ENCODE results near the gene ALAD.
A peak's percentile ranks its signal among the peaks of the same experiment; 100 is the strongest.

ALAD gene

DNA sequence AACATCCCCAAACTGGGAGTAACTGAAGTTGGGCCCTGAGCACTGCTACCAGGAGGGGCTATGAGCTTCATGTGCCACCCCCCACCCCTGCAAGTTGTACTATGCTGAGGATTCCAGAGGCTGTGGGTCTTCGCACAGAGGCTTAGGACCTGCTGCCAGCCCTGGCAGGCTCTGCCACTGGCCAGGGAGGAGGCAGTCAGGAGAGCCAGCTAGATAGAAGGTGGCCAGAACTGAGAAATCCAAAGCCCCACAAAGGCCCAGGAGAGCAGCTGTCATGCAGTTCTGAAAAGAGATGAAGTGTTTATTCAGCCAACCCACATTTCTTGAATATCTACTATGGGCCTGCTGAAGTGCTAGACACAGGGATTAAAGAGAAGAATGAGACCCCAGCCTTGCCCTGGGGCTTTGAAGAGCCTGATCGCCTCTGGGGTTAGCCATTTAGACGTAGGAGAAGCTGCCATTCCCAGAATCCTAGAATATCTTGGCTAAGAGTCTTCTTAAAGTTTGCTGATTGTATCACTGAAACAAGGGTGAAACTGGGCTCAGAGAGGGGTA is 1.4 kb downstream of the ALAD start:
- TF ChIP-seq EZH2phosphoT487 (conservative IDR thresholded peaks at IDR 0.05; ENCODE audit: low read length): no peak
- TF ChIP-seq, protein P1, sequence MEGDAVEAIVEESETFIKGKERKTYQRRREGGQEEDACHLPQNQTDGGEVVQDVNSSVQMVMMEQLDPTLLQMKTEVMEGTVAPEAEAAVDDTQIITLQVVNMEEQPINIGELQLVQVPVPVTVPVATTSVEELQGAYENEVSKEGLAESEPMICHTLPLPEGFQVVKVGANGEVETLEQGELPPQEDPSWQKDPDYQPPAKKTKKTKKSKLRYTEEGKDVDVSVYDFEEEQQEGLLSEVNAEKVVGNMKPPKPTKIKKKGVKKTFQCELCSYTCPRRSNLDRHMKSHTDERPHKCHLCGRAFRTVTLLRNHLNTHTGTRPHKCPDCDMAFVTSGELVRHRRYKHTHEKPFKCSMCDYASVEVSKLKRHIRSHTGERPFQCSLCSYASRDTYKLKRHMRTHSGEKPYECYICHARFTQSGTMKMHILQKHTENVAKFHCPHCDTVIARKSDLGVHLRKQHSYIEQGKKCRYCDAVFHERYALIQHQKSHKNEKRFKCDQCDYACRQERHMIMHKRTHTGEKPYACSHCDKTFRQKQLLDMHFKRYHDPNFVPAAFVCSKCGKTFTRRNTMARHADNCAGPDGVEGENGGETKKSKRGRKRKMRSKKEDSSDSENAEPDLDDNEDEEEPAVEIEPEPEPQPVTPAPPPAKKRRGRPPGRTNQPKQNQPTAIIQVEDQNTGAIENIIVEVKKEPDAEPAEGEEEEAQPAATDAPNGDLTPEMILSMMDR (IDR thresholded peaks at IDR 0.05; ENCODE audit: insufficient read depth, low read length, poor library complexity, severe bottlenecking): no peak
- H3K9ac ChIP-seq (ENCODE audit: low read length): no peak overlapping the region
- peak overlapping the region; percentile 84 for H3K4me2 ChIP-seq (ENCODE audit: low read depth, low read length, poor library complexity, severe bottlenecking)
- no peaks in the 10 kb centered on the region for H4K20me1 ChIP-seq (ENCODE audit: low read depth, low read length)
- H3K36me3 ChIP-seq (ENCODE audit: low read length): no peaks in the 10 kb centered on the region
- H3K27me3 ChIP-seq (ENCODE audit: low read length): no peaks in the 10 kb centered on the region
- H3K4me3 ChIP-seq (ENCODE audit: insufficient read depth, low read length, poor library complexity, severe bottlenecking): no peak overlapping the region
- peaks cover 8% of the 10 kb centered on the region; the same call in 1 of the 2 replicates for H3K79me2 ChIP-seq (ENCODE audit: insufficient read depth, low read length)
- H3F3A ChIP-seq (ENCODE audit: insufficient read depth): no peaks in the 10 kb centered on the region
- no peaks in the 10 kb centered on the region for H3K9me3 ChIP-seq (ENCODE audit: insufficient read depth, low read length)
- H2AFZ ChIP-seq (ENCODE audit: low read depth, low read length, severe bottlenecking): no peak overlapping the region
- H3K27ac ChIP-seq (ENCODE audit: low read depth, low read length): no peak overlapping the region
- H3K9me2 ChIP-seq (replicated peaks; ENCODE audit: insufficient read depth, low read length): no peaks in the 10 kb centered on the region

DNA sequence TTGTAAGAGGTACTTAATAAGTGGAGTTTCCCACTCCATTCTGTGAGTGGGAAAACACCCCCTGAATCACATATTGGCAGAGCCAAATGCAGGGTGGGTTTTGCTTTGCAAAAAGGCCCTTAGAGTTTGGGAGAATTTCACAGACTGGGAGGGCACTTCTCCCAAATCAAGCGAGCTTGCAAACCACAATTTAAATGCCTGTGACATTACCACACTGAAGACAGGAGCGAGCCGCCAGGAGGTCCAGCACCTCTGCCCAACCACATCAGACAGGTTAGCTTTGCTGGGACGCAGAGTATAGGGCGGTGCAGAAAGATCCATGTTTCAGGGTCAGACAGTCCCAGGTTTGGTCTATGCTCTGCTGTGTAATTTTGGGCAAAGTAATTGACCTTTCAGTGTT is 2.3 kb downstream of the ALAD start:
- Histone ChIP-seq H3K27ac (ENCODE audit: low read depth, low read length) (no peak overlapping the region), H3K27me3 (ENCODE audit: low read length) (no peaks in the 10 kb centered on the region), H3K36me3 (ENCODE audit: low read length) (no peaks in the 10 kb centered on the region), H4K20me1 (ENCODE audit: low read depth, low read length) (no peaks in the 10 kb centered on the region), H2AFZ (ENCODE audit: low read depth, low read length, severe bottlenecking) (no peak overlapping the region), H3K4me3 (ENCODE audit: insufficient read depth, low read length, poor library complexity, severe bottlenecking) (no peak overlapping the region), H3K9me3 (ENCODE audit: insufficient read depth, low read length) (no peaks in the 10 kb centered on the region), H3K79me2 (ENCODE audit: insufficient read depth, low read length) (peaks cover 8% of the 10 kb centered on the region; the same call in 1 of the 2 replicates), H3F3A (ENCODE audit: insufficient read depth) (no peaks in the 10 kb centered on the region), H3K9ac (ENCODE audit: low read length) (no peak overlapping the region), H3K4me2 (ENCODE audit: low read depth, low read length, poor library complexity, severe bottlenecking) (no peak overlapping the region), H3K9me2 (replicated peaks; ENCODE audit: insufficient read depth, low read length) (no peaks in the 10 kb centered on the region)
- no peak for TF ChIP-seq EZH2phosphoT487 (conservative IDR thresholded peaks at IDR 0.05; ENCODE audit: low read length)
- TF ChIP-seq, protein P1 (IDR thresholded peaks at IDR 0.05; ENCODE audit: insufficient read depth, low read length, poor library complexity, severe bottlenecking): no peak

DNA sequence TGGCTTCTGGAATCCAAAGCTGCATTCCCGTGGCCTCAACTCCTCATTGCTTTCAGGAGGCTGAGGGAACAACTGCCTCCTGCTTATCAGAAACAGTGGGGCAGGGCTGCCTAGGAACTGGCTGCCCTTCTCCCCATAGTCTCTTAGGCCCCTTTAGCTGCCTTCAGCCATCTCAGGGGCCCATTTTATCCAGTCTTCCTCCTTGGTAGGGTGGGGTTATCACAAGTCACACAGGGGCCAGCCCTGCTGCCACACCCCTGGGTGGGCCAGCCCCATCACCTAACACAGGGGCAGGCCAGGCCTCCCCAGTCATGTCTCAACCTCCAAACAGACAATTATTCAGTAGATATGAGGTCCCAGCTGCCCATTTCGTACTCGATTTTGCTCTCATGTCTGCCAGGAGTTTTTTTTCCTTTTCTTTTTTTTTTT is 3.9 kb downstream of the ALAD start:
- TF ChIP-seq, protein P1 (IDR thresholded peaks at IDR 0.05; ENCODE audit: insufficient read depth, low read length, poor library complexity, severe bottlenecking): no peak
- H2AFZ ChIP-seq (ENCODE audit: low read depth, low read length, severe bottlenecking): no peak overlapping the region
- H3K4me2 ChIP-seq (ENCODE audit: low read depth, low read length, poor library complexity, severe bottlenecking): no peak overlapping the region

More for the DNA sequence above, 3.9 kb downstream of the ALAD start:
- Histone ChIP-seq H3K9me3 (ENCODE audit: insufficient read depth, low read length) (no peaks in the 10 kb centered on the region), H3K27ac (ENCODE audit: low read depth, low read length) (no peak overlapping the region), H3K4me3 (ENCODE audit: insufficient read depth, low read length, poor library complexity, severe bottlenecking) (no peak overlapping the region), H3K27me3 (ENCODE audit: low read length) (no peaks in the 10 kb centered on the region), H3K36me3 (ENCODE audit: low read length) (no peaks in the 10 kb centered on the region), H3F3A (ENCODE audit: insufficient read depth) (no peaks in the 10 kb centered on the region), H3K9ac (ENCODE audit: low read length) (no peak overlapping the region), H4K20me1 (ENCODE audit: low read depth, low read length) (no peaks in the 10 kb centered on the region), H3K9me2 (replicated peaks; ENCODE audit: insufficient read depth, low read length) (no peaks in the 10 kb centered on the region), H3K79me2 (ENCODE audit: insufficient read depth, low read length) (peaks cover 8% of the 10 kb centered on the region; the same call in 1 of the 2 replicates)

Measured in SU-DHL-6 (cell line).